Adrenal gland (tissue), 12 donors: ENCODE results near the gene EXD3. TPM values are rescaled to one million over a fixed set of nuclear protein-coding genes. Genes with fewer than 3 reads are reported as not detected.
"Not testable (repeated sequence)": the region's sequence is repeated elsewhere in the genome, so short reads cannot be mapped to it uniquely, and the experiment has no call there.

Experiments used
- DNase-seq, 7 donors: peaks; one replicate each; pipeline ENCODE4 v3.0.0-alpha.2; 2019 to 2020
- H3K27ac ChIP-seq, 5 donors: fragments of 200-600 bp; sonication (generic) in 4 of 5; 1 replicate in 3 of 5; 2 replicates in 2 of 5; pipeline versions ENCODE4 v1.5.1 to v1.8.0; 2016 to 2020; ENCODE audit warnings: mild to moderate bottlenecking in 1 of 5
- H3K27me3 ChIP-seq: fragments of 200-600 bp; 2 replicates; pipeline ENCODE4 v1.8.0; 2021
- H3K36me3 ChIP-seq, 2 donors: fragments of 200-600 bp; replicated peaks in 1 of 2; 1 replicate in 1 of 2; 2 replicates in 1 of 2; pipeline versions ENCODE4 v1.5.1 to v1.8.0; 2018 to 2022
- H3K4me1 ChIP-seq, 2 donors: fragments of 200-600 bp; replicated peaks in 1 of 2; 1 replicate in 1 of 2; 2 replicates in 1 of 2; pipeline versions ENCODE4 v1.5.1 to v1.8.0; 2018 to 2021
- H3K4me3 ChIP-seq, 4 donors: fragments of 200-600 bp; sonication (generic) in 3 of 4; one replicate each; pipeline ENCODE4 v1.5.1; 2016 to 2018
- H3K9me3 ChIP-seq, 3 donors: fragments of 200-600 bp; sonication (generic) in 1 of 3; replicated peaks in 1 of 3; 1 replicate in 2 of 3; 2 replicates in 1 of 3; pipeline versions ENCODE4 v1.5.1 to v1.8.0; 2016 to 2021
- CTCF ChIP-seq, 6 experiments: fragments of 450-650 bp in 4 of 6; fragments of 200-600 bp in 2 of 6; sonication (generic) in 1 of 6; IDR thresholded peaks; 1 replicate in 5 of 6; 2 replicates in 1 of 6; pipeline versions ENCODE4 v1.5.1 to v1.8.0; 2016 to 2021; ENCODE audit warnings: antibody characterized with exemption in 6 of 6, mild to moderate bottlenecking in 2 of 6, moderate library complexity in 1 of 6
- POLR2A ChIP-seq, 2 donors: fragments of 450-650 bp; IDR thresholded peaks; one replicate each; pipeline ENCODE4 v1.6.1; 2017; ENCODE audit warnings: antibody characterized with exemption in 2 of 2, mild to moderate bottlenecking in 2 of 2, moderate library complexity in 1 of 2
- WGBS, 4 donors: extraction: QIAGEN DNeasy Blood & Tissue Kit in 2 of 4; methylation state at CpG; one replicate each; pipeline versions ENCODE4 v1.1.5 to v1.1.7; 2013 to 2017; 5-methylcytosine and 5-hydroxymethylcytosine counted together
- intact Hi-C, 2 donors: fragments of 100-400 bp; cut with DNase I; formaldehyde crosslinking; loops; one replicate each; pipeline versions ENCODE4 v1.14.1 to v1.15.0; 2022 to 2023
- polyA plus RNA-seq, 3 donors: library from polyadenylated mRNA; stranded (reverse); fragments of 200-250 nt in 2 of 3; fragments of 350-450 nt in 1 of 3; fragmentation: Illumina TruSeq in 1 of 3; extraction: RNeasy Lipid Tissue Mini Kit (QIAGEN cat#74804) in 1 of 3; gene quantifications; one replicate each; pipeline ENCODE4 v1.2.3, GENCODE V29; 2013 to 2014
- total RNA-seq, 9 donors: library from RNA; depleted of rRNA in 4 of 9; stranded (reverse); fragments of >200 nt in 4 of 9; fragments of 120-200 nt in 1 of 9; fragmentation: NEBNext Ultra II Directional in 1 of 9; extraction: Animal tissue kit (Norgen Biotek cat#: 25700) in 1 of 9; gene quantifications; one replicate each; pipeline versions ENCODE4 v1.1.0 to v1.2.4, GENCODE V29; 2013 to 2023
- donor health status: healthy with polysubstance abuse.
- donor health status: Bipolar disorder and iron deficiency.
- donor health status: DM: yes; HTN: yes; CAD: no.
- donor health status: DM: no; HTN: no; CAD: no.
- donor health status: DM: no; HTN: no; CAD: no.
- donor health status: DM: yes; HTN: yes; CAD: no.

The EXD3 gene
- total and polyA plus RNA-seq, 12 donors, result 1.2 to 111 (median 23.9) TPM

- Histone ChIP-seq H3K27ac (no peak overlapping the region), H3K27me3 (no peaks in the 10 kb centered on the region), H3K4me3 (peak overlapping the region in 1 of 4 donors; percentile 22), H3K36me3 (no peaks in the 10 kb centered on the region), H3K9me3 (no peaks in the 10 kb centered on the region), H3K4me1 (peaks cover 28 to 32% of the 10 kb centered on the region in 2 donors)
- TF ChIP-seq CTCF (IDR thresholded peaks at IDR 0.05) (no peak), POLR2A (IDR thresholded peaks at IDR 0.05) (no peak)
- 79 to 92% (median 86%) methylated on average over 6 to 15 of the region's 15 CpGs for WGBS, 4 donors
- intact Hi-C loops, result no loop called here
- DNase-seq, result no peak
Measured at GRCh38 chr9:137410891-137411249, 12.1 kb downstream of the EXD3 start.

- DNase-seq, H3K27ac ChIP-seq, H3K9me3 ChIP-seq, H3K4me3 ChIP-seq, H3K27me3 ChIP-seq, H3K36me3 ChIP-seq, intact Hi-C loops: not testable (repeated sequence)
- WGBS, 4 donors, result 81 to 93% (median 86%) methylated on average over 10 to 18 of the region's 18 CpGs
- H3K4me1 ChIP-seq, result peaks cover 28 to 32% of the 10 kb centered on the region in 2 donors
Measured at GRCh38 chr9:137410236-137410890, 12.6 kb downstream of the EXD3 start.

- TF ChIP-seq CTCF (IDR thresholded peaks at IDR 0.05) (no peak), POLR2A (IDR thresholded peaks at IDR 0.05) (no peak)
- H3K27me3 ChIP-seq, result no peaks in the 10 kb centered on the region
- DNase-seq, result no peak
- H3K4me1 ChIP-seq, result peaks cover 28 to 32% of the 10 kb centered on the region in 2 donors
- no peak overlapping the region for H3K4me3 ChIP-seq
- WGBS, 4 donors, result 87 to 96% (median 91%) methylated on average over 5 to 11 of the region's 11 CpGs
- intact Hi-C loops, result loop anchor here in 1 of 2 donors (5.0 kb wide), 1 partner anchor 112 kb away; no protein-coding TSS in a partner anchor
- H3K36me3 ChIP-seq, result no peaks in the 10 kb centered on the region
- no peak overlapping the region for H3K27ac ChIP-seq
- H3K9me3 ChIP-seq, result no peaks in the 10 kb centered on the region
Measured at GRCh38 chr9:137409515-137409914, 13.4 kb downstream of the EXD3 start.

- Histone ChIP-seq H3K4me3 (no peak overlapping the region), H3K9me3 (no peaks in the 10 kb centered on the region), H3K27me3 (no peaks in the 10 kb centered on the region), H3K27ac (no peak overlapping the region), H3K4me1 (peaks cover 28 to 32% of the 10 kb centered on the region in 2 donors), H3K36me3 (no peaks in the 10 kb centered on the region)
- intact Hi-C loops, result loop anchor here in 1 of 2 donors (5.0 kb wide), 1 partner anchor 112 kb away; no protein-coding TSS in a partner anchor
- DNase-seq, result no peak
- WGBS, 4 donors, result 92 to 95% (median 94%) methylated on average over 19 to 24 of the region's 24 CpGs
- TF ChIP-seq CTCF (IDR thresholded peaks at IDR 0.05), result no peak
- TF ChIP-seq POLR2A (IDR thresholded peaks at IDR 0.05), result no peak
Measured at GRCh38 chr9:137408651-137409405, 14.1 kb downstream of the EXD3 start.
